Measurements from ENCODE around the gene ZNF619.

The ZNF619 gene

DNA sequence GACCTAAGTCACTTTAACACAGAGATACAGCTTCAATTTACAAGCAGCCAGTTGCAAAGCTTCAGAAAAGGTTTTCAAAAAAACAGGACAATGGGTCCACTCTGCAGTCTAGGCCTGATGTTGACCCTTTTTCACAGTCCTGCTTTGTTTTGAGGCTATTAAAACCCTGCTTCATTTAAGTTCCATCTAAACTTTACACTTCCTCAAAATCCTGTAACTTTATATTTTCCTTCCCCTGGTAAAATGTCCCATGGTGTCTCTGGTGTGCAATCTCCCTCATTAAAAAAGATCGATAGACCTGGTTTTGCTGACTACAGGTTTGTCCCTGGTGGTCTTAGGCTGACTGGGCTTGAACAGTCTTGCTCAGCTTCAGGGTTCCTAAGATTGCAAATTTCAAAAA, 24.9 kb upstream of the ZNF619 start:
- H3K9me3 ChIP-seq (ENCODE audit: control insufficient read depth, insufficient read depth, low read length), result no peaks in the 10 kb centered on the region
- TF ChIP-seq, protein P1, sequence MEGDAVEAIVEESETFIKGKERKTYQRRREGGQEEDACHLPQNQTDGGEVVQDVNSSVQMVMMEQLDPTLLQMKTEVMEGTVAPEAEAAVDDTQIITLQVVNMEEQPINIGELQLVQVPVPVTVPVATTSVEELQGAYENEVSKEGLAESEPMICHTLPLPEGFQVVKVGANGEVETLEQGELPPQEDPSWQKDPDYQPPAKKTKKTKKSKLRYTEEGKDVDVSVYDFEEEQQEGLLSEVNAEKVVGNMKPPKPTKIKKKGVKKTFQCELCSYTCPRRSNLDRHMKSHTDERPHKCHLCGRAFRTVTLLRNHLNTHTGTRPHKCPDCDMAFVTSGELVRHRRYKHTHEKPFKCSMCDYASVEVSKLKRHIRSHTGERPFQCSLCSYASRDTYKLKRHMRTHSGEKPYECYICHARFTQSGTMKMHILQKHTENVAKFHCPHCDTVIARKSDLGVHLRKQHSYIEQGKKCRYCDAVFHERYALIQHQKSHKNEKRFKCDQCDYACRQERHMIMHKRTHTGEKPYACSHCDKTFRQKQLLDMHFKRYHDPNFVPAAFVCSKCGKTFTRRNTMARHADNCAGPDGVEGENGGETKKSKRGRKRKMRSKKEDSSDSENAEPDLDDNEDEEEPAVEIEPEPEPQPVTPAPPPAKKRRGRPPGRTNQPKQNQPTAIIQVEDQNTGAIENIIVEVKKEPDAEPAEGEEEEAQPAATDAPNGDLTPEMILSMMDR (IDR thresholded peaks at IDR 0.05; ENCODE audit: low read depth, low read length, poor library complexity, severe bottlenecking), result no peak
- no peak for TF ChIP-seq EZH2phosphoT487 (IDR thresholded peaks at IDR 0.05; ENCODE audit: borderline replicate concordance, low read length)
- no peaks in the 10 kb centered on the region for H4K20me1 ChIP-seq (ENCODE audit: control insufficient read depth, insufficient read depth, low read depth, low read length)
- H3K27ac ChIP-seq (ENCODE audit: low read depth, low read length), result no peak overlapping the region
- peaks cover 12% of the 10 kb centered on the region for H3K79me2 ChIP-seq (ENCODE audit: control insufficient read depth, low read length)
- peak overlapping the region; percentile 88 for H3K4me3 ChIP-seq (ENCODE audit: low read length)
- H3K9me2 ChIP-seq (replicated peaks; ENCODE audit: control insufficient read depth, low read length), result no peaks in the 10 kb centered on the region
- H3K36me3 ChIP-seq (ENCODE audit: control insufficient read depth, low read length), result no peaks in the 10 kb centered on the region
- H3K4me1 ChIP-seq (ENCODE audit: control insufficient read depth, low read length), result peaks cover 28% of the 10 kb centered on the region
- H3K27me3 ChIP-seq (ENCODE audit: control insufficient read depth, low read length), result no peaks in the 10 kb centered on the region
- H3K4me2 ChIP-seq (ENCODE audit: low read length), result peak overlapping the region; percentile 99
- H3F3A ChIP-seq (ENCODE audit: control insufficient read depth, insufficient read depth), result no peaks in the 10 kb centered on the region

DNA sequence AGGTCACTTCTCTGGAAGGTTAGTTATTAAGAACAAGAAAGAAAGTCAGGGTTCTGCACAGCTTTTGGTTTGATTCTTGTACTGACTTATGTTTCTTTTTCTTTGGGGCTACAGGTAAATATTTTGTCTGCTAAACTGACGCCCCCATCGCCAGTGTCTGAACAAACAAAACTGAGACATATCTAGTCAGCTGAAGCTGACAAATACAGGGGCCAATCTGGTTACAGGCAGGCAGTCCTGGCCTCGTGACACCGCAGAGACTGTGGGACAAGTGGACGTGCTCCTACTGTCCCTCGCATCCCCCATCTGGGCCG, 24.4 kb upstream of the ZNF619 start:
- Histone ChIP-seq H3K27me3 (ENCODE audit: control insufficient read depth, low read length) (no peaks in the 10 kb centered on the region), H3K4me3 (ENCODE audit: low read length) (peak overlapping the region; percentile 88), H3K27ac (ENCODE audit: low read depth, low read length) (peak overlapping the region; percentile 34), H3K9me3 (ENCODE audit: control insufficient read depth, insufficient read depth, low read length) (no peaks in the 10 kb centered on the region), H3K79me2 (ENCODE audit: control insufficient read depth, low read length) (peaks cover 16% of the 10 kb centered on the region), H3K9me2 (replicated peaks; ENCODE audit: control insufficient read depth, low read length) (no peaks in the 10 kb centered on the region), H3K4me2 (ENCODE audit: low read length) (peak overlapping the region; percentile 99), H3K4me1 (ENCODE audit: control insufficient read depth, low read length) (peaks cover 28% of the 10 kb centered on the region), H3F3A (ENCODE audit: control insufficient read depth, insufficient read depth) (no peaks in the 10 kb centered on the region), H3K36me3 (ENCODE audit: control insufficient read depth, low read length) (peaks cover 3% of the 10 kb centered on the region), H4K20me1 (ENCODE audit: control insufficient read depth, insufficient read depth, low read depth, low read length) (no peaks in the 10 kb centered on the region)
- TF ChIP-seq EZH2phosphoT487 (IDR thresholded peaks at IDR 0.05; ENCODE audit: borderline replicate concordance, low read length), result no peak
- TF ChIP-seq, protein P1 (IDR thresholded peaks at IDR 0.05; ENCODE audit: low read depth, low read length, poor library complexity, severe bottlenecking), result no peak

GRCh38 chr3:40452876-40453730, 23.8 kb upstream of the ZNF619 start:
- Histone ChIP-seq H3K4me3 (ENCODE audit: low read length) (peak overlapping the region; percentile 88), H3K4me2 (ENCODE audit: low read length) (peak overlapping the region; percentile 99), H3K27ac (ENCODE audit: low read depth, low read length) (peak overlapping the region; percentile 34), H3K27me3 (ENCODE audit: control insufficient read depth, low read length) (no peaks in the 10 kb centered on the region), H4K20me1 (ENCODE audit: control insufficient read depth, insufficient read depth, low read depth, low read length) (peaks cover 5% of the 10 kb centered on the region; the same call in 1 of the 2 replicates), H3K9me2 (replicated peaks; ENCODE audit: control insufficient read depth, low read length) (no peaks in the 10 kb centered on the region), H3F3A (ENCODE audit: control insufficient read depth, insufficient read depth) (peaks cover 2% of the 10 kb centered on the region), H3K36me3 (ENCODE audit: control insufficient read depth, low read length) (peaks cover 9% of the 10 kb centered on the region), H3K4me1 (ENCODE audit: control insufficient read depth, low read length) (peaks cover 29% of the 10 kb centered on the region), H3K9me3 (ENCODE audit: control insufficient read depth, insufficient read depth, low read length) (no peaks in the 10 kb centered on the region), H3K79me2 (ENCODE audit: control insufficient read depth, low read length) (peaks cover 22% of the 10 kb centered on the region)
- TF ChIP-seq EZH2phosphoT487 (IDR thresholded peaks at IDR 0.05; ENCODE audit: borderline replicate concordance, low read length), result no peak
- TF ChIP-seq, protein P1 (IDR thresholded peaks at IDR 0.05; ENCODE audit: low read depth, low read length, poor library complexity, severe bottlenecking), result no peak

All from DOHH2 (cell line).